ENCODE results near the gene MCRIP1. TPM values are rescaled to one million over a fixed set of nuclear protein-coding genes. Genes with fewer than 3 reads are reported as not detected.
A peak's percentile ranks its signal among the peaks of the same experiment; 100 is the strongest.

The MCRIP1 gene
- total RNA-seq, 1 experiment from 2014 or later: 59.7 TPM

DNA sequence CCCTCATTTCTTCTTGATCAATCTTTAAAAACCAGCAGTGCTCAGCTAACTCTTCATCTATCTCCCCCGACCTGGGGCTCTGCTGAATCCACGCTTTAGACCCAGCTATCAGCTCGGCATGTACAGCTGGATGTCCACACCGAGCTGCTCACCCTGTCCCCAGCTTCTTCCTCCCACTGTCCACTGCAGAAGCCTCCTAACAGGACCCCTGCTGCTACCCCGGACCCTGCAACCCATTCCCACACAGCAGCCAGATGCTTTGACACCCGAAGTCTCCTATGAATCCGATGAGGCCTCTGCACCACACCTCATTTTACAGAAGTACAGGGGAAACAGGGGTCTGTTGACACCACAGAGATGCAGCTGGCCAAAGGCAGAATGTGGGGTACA is 15.3 kb downstream of the MCRIP1 start:
- Histone ChIP-seq H3K36me3 (ENCODE audit: control insufficient read depth, insufficient read depth, low read length) (no peaks in the 10 kb centered on the region), H3K27me3 (replicated peaks; ENCODE audit: control insufficient read depth, insufficient read depth, low read length) (no peaks in the 10 kb centered on the region), H3K9me3 (no peaks in the 10 kb centered on the region), H3K4me3 (ENCODE audit: low read depth, low read length) (no peak overlapping the region), H3K4me1 (peaks cover 9% of the 10 kb centered on the region)
- no peak overlapping the region for H3K27ac Mint-ChIP-seq (ENCODE audit: unreplicated experiment)
- TF ChIP-seq, protein P1, sequence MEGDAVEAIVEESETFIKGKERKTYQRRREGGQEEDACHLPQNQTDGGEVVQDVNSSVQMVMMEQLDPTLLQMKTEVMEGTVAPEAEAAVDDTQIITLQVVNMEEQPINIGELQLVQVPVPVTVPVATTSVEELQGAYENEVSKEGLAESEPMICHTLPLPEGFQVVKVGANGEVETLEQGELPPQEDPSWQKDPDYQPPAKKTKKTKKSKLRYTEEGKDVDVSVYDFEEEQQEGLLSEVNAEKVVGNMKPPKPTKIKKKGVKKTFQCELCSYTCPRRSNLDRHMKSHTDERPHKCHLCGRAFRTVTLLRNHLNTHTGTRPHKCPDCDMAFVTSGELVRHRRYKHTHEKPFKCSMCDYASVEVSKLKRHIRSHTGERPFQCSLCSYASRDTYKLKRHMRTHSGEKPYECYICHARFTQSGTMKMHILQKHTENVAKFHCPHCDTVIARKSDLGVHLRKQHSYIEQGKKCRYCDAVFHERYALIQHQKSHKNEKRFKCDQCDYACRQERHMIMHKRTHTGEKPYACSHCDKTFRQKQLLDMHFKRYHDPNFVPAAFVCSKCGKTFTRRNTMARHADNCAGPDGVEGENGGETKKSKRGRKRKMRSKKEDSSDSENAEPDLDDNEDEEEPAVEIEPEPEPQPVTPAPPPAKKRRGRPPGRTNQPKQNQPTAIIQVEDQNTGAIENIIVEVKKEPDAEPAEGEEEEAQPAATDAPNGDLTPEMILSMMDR (IDR thresholded peaks at IDR 0.05; ENCODE audit: insufficient read depth in 1 of 2, low read depth in 1 of 2, low read length in 1 of 2, severe bottlenecking in 1 of 2, unreplicated experiment in 1 of 2): no peak
- H3K9me3 Mint-ChIP-seq (ENCODE audit: unreplicated experiment): no peaks in the 10 kb centered on the region
- H3K4me1 Mint-ChIP-seq (ENCODE audit: low read depth, unreplicated experiment): peaks cover 6% of the 10 kb centered on the region
- DNase-seq: no peak
- H3K4me3 Mint-ChIP-seq (ENCODE audit: unreplicated experiment): no peak overlapping the region
- ChIA-PET CTCF (interaction anchor here (0.5 to 0.6 kb wide), 2 partner anchors 9 to 75 kb away, joined by 3 to 4 read pairs; no protein-coding TSS in a partner anchor), POLR2A (interaction anchor here (0.5 kb wide), 1 partner anchor 101 kb away, joined by 7 read pairs; no protein-coding TSS in a partner anchor)
- no peaks in the 10 kb centered on the region for H3K27me3 Mint-ChIP-seq (ENCODE audit: insufficient read depth, unreplicated experiment)
- intact Hi-C loops (cut with micrococcal nuclease; ENCODE audit: unreplicated experiment): no loop called here
- no TSS peak for BruUV-seq (replicated peaks)
- H3K36me3 Mint-ChIP-seq (ENCODE audit: insufficient read depth, unreplicated experiment): no peaks in the 10 kb centered on the region

DNA sequence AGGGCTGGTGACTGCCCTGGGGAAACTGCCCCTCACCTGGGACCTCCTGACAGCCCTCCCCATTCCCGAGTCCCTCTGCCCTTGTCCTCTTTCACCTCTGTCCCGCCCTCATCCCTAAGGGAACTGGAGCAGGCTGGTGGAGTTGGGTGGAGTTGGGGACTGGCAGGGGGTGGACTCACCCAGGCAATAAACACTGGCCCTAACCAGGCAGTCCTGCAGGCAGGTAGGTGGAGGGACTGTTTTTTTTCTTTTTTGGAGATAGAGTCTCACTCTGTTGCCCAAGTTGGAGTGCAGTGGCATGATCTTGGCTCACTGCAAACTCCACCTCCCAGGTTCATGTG is 17.5 kb downstream of the MCRIP1 start:
- DNase-seq: no peak
- H3K4me3 Mint-ChIP-seq (ENCODE audit: unreplicated experiment): no peak overlapping the region
- TF ChIP-seq, protein P1 (IDR thresholded peaks at IDR 0.05; ENCODE audit: insufficient read depth in 1 of 2, low read depth in 1 of 2, low read length in 1 of 2, severe bottlenecking in 1 of 2, unreplicated experiment in 1 of 2): no peak
- no peak overlapping the region for H3K27ac Mint-ChIP-seq (ENCODE audit: unreplicated experiment)
- no TSS peak for BruUV-seq (replicated peaks)
- intact Hi-C loops (cut with micrococcal nuclease; ENCODE audit: unreplicated experiment): no loop called here
- ChIA-PET POLR2A (no interaction called here), CTCF (interaction anchor here (0.6 to 2.0 kb wide), 5 partner anchors 10 to 796 kb away, joined by 3 to 8 read pairs (median 4); no protein-coding TSS in a partner anchor)
- Histone ChIP-seq H3K27me3 (replicated peaks; ENCODE audit: control insufficient read depth, insufficient read depth, low read length) (no peaks in the 10 kb centered on the region), H3K4me1 (peaks cover 9% of the 10 kb centered on the region), H3K4me3 (ENCODE audit: low read depth, low read length) (no peak overlapping the region), H3K36me3 (ENCODE audit: control insufficient read depth, insufficient read depth, low read length) (no peaks in the 10 kb centered on the region), H3K9me3 (no peaks in the 10 kb centered on the region)
- no peaks in the 10 kb centered on the region for H3K9me3 Mint-ChIP-seq (ENCODE audit: unreplicated experiment)
- H3K4me1 Mint-ChIP-seq (ENCODE audit: low read depth, unreplicated experiment): peaks cover 6% of the 10 kb centered on the region
- no peaks in the 10 kb centered on the region for H3K27me3 Mint-ChIP-seq (ENCODE audit: insufficient read depth, unreplicated experiment)
- no peaks in the 10 kb centered on the region for H3K36me3 Mint-ChIP-seq (ENCODE audit: insufficient read depth, unreplicated experiment)

DNA sequence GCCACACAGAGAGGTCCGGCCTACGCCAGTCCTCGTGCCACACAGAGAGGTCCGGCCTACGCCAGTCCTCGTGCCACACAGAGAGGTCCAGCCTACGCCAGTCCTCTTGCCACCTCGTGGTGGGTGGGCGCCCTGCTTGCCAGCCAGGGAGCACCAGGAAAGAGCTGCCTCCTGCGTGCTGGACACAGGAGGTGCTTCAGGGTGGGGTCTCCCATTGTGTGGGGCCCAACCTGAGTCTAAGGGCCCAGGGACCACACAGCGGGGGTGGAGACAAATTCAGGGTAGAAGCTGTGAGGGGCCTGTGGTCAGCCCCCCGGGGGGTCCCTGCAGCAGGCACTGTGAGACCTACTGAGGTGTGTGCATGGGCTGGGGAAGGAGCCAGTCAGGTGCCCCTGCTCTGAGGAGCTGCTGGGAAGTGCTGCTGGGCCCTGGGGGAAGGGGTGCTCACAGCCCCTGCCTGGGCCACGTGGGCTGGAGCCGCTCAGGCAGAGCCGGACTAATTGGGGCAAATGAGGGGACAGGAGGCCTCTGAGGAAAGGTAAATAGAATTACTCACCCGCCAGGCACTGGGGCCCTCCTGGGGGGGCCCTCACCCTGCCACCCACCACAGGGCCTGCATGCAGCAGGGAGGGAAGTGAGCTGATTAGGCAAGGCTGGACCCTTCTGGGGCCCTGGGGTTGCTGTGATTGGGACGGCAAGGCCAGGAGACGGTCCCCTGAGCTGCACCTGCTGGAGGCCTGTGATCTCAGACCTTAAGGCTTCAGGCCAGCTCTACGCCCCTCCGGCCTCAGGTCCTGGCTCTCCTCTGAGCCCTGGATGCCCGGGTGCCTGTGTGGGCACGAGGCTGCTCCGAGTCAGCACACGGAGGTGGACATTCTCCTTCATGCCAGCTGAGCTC is 18.1 kb downstream of the MCRIP1 start:
- intact Hi-C loops (cut with micrococcal nuclease; ENCODE audit: unreplicated experiment): no loop called here
- BruUV-seq (replicated peaks): no TSS peak
- POLR2A ChIA-PET: no interaction called here

More for the DNA sequence above, 18.1 kb downstream of the MCRIP1 start:
- Mint-ChIP-seq H3K4me1 (ENCODE audit: low read depth, unreplicated experiment) (peaks cover 6% of the 10 kb centered on the region), H3K9me3 (ENCODE audit: unreplicated experiment) (no peaks in the 10 kb centered on the region), H3K27ac (ENCODE audit: unreplicated experiment) (no peak overlapping the region), H3K36me3 (ENCODE audit: insufficient read depth, unreplicated experiment) (no peaks in the 10 kb centered on the region), H3K4me3 (ENCODE audit: unreplicated experiment) (no peak overlapping the region), H3K27me3 (ENCODE audit: insufficient read depth, unreplicated experiment) (no peaks in the 10 kb centered on the region)
- Histone ChIP-seq H3K36me3 (ENCODE audit: control insufficient read depth, insufficient read depth, low read length) (no peaks in the 10 kb centered on the region), H3K27me3 (replicated peaks; ENCODE audit: control insufficient read depth, insufficient read depth, low read length) (no peaks in the 10 kb centered on the region), H3K4me1 (peaks cover 9% of the 10 kb centered on the region), H3K9me3 (no peaks in the 10 kb centered on the region), H3K4me3 (ENCODE audit: low read depth, low read length) (no peak overlapping the region)
- DNase-seq: peak; percentile 69 to 77
- TF ChIP-seq, protein P1 (IDR thresholded peaks at IDR 0.05; ENCODE audit: insufficient read depth in 1 of 2, low read depth in 1 of 2, low read length in 1 of 2, severe bottlenecking in 1 of 2, unreplicated experiment in 1 of 2): no peak
- CTCF ChIA-PET: interaction anchor here (0.6 to 2.0 kb wide), 4 partner anchors 11 to 796 kb away, joined by 3 to 8 read pairs (median 4); no protein-coding TSS in a partner anchor

Data from Caco-2 (cell line).